ENCODE results near the gene NUP37. TPM values are rescaled to one million over a fixed set of nuclear protein-coding genes. Genes with fewer than 3 reads are reported as not detected.

Gene NUP37
- total and polyA plus RNA-seq, 2 of the 13 experiments (the other 11 are each of a cell fraction or from before 2014, with no cell fraction given): 50.6 to 80.1 TPM

GRCh38 chr12:102061560-102062418, 58.1 kb downstream of the NUP37 start, which contains the start of gene WASHC3 (continued):
- 0 out of 2 replicates have a peak, but pooled peaks have one; percentile 18 for TF ChIP-seq THAP9 (CRISPR knock-in tag; IDR thresholded peaks at IDR 0.05; ENCODE audit: borderline replicate concordance)
- TF ChIP-seq SP4 (CRISPR knock-in tag; IDR thresholded peaks at IDR 0.05): peak; percentile 60
- TF ChIP-seq CTCF (CRISPR knock-in tag; IDR thresholded peaks at IDR 0.05): peak; percentile 15
- no peak for TF ChIP-seq AHR (CRISPR knock-in tag; IDR thresholded peaks at IDR 0.05)

GRCh38 chr12:102061096-102061559, 58.8 kb downstream of the NUP37 start:
- FAIRE-seq (no peak), ATAC-seq (peak; percentile 13), DNase-seq (ENCODE audit: low spot score) (peak; percentile 12)
- ChIA-PET CTCF (ENCODE audit: low intra/inter-chr PET ratio, low total read pairs) (no interaction called here), POLR2A (interaction anchor here (0.7 to 1.8 kb wide), 5 partner anchors 36 to 790 kb away, joined by 3 to 14 read pairs (median 3); partner anchors contain the start of genes NUP37 and PARPBP)
- Histone ChIP-seq H3K9ac (ENCODE audit: insufficient read depth, low read depth, low read length) (peak overlapping the region; percentile 81), H3K4me1 (ENCODE audit: insufficient read depth, low read length) (peaks cover 42% of the 10 kb centered on the region), H2AFZ (ENCODE audit: low read length) (peak overlapping the region; percentile 36), H3K79me2 (ENCODE audit: insufficient read depth, low read length) (no peaks in the 10 kb centered on the region), H4K20me1 (ENCODE audit: insufficient read depth, low read length) (no peaks in the 10 kb centered on the region), H3K27ac (ENCODE audit: extremely low read length, insufficient read depth, low read length) (peak overlapping the region; percentile 63), H3K4me3 (replicated peaks in 1 of 3; ENCODE audit: insufficient read depth in 1 of 3, low read depth in 2 of 3, low read length in 3 of 3) (peak overlapping the region; percentile 76 to 92 (median 85)), H3K27me3 (ENCODE audit: control insufficient read depth in 1 of 2, insufficient read depth in 2 of 2, low read length in 2 of 2) (no peaks in the 10 kb centered on the region; a peak in 1 of 5 replicates), H3K4me2 (ENCODE audit: low read depth, low read length) (peak overlapping the region; percentile 77), H3K36me3 (replicated peaks in 1 of 2; ENCODE audit: control insufficient read depth in 1 of 2, insufficient read depth in 2 of 2, low read length in 2 of 2) (no peaks in the 10 kb centered on the region), H3K9me3 (ENCODE audit: low read length) (no peaks in the 10 kb centered on the region)
- in situ Hi-C loops (cut with HindIII; ENCODE audit: extremely low pct_ligation_motif_present, low pct_unique_long_range_greater_than_20kb) (no loop called here), intact Hi-C loops (cut with micrococcal nuclease; ENCODE audit: unreplicated experiment) (loop anchor here (5.0 kb wide), 1 partner anchor 114 kb away; no protein-coding TSS in a partner anchor)
- BruUV-seq (replicated peaks): no TSS peak
- WGBS (ENCODE audit: low lambda C conversion rate): 12% methylated on average over 9 of the region's 9 CpGs
- TF ChIP-seq FOXA1 (IDR thresholded peaks at IDR 0.05): no peak
- TF ChIP-seq FOXA1 (CRISPR knock-in tag; IDR thresholded peaks at IDR 0.05): peak; percentile 54; the same call in 1 of the 2 replicates
- no peak for TF ChIP-seq ZNF883 (CRISPR knock-in tag; IDR thresholded peaks at IDR 0.05; ENCODE audit: not compliant biosample characterization)
- no peak for TF ChIP-seq SOX13 (IDR thresholded peaks at IDR 0.05)
- TF ChIP-seq SOX13 (CRISPR knock-in tag; conservative IDR thresholded peaks at IDR 0.05 in 1 of 2, IDR thresholded peaks at IDR 0.05 in 1 of 2): 0 out of 4 replicates have a peak, but pooled peaks of 1 of the 2 experiments have one; percentile 17
- no peak for TF ChIP-seq MTA3 (CRISPR knock-in tag; IDR thresholded peaks at IDR 0.05)
- TF ChIP-seq ZNF317 (CRISPR knock-in tag; IDR thresholded peaks at IDR 0.05): no peak
- TF ChIP-seq ZNF230 (CRISPR knock-in tag; IDR thresholded peaks at IDR 0.05): 0 out of 2 replicates have a peak, but pooled peaks have one; percentile 44
- TF ChIP-seq ZFP91 (CRISPR knock-in tag; IDR thresholded peaks at IDR 0.05; ENCODE audit: borderline replicate concordance): 0 out of 2 replicates have a peak, but pooled peaks have one; percentile 13
- peak; percentile 53 for TF ChIP-seq FOXA3 (CRISPR knock-in tag; IDR thresholded peaks at IDR 0.05)
- TF ChIP-seq STAT5B (CRISPR knock-in tag; IDR thresholded peaks at IDR 0.05): no peak
- no peak for TF ChIP-seq TMF1 (CRISPR knock-in tag; IDR thresholded peaks at IDR 0.05; ENCODE audit: low read depth)
